GM23338 (cell line): ENCODE results near the gene CSH2.
"Not testable (repeated sequence)": the region's sequence is repeated elsewhere in the genome, so short reads cannot be mapped to it uniquely, and the experiment has no call there.

ENCODE experiments used
- CREB1 ChIP-seq: fragments of 250-450 bp; sonication (Bioruptor Pico); IDR thresholded peaks from 2 replicates; pipeline ENCODE4 v1.5.0; 2020; ENCODE audit warnings: low read depth, mild to moderate bottlenecking, moderate library complexity
- EZH2 ChIP-seq: fragments of 200-600 bp; sonication (generic); IDR thresholded peaks from one replicate; pipeline ENCODE4 v1.8.0; 2017; ENCODE audit warnings: antibody characterized with exemption, mild to moderate bottlenecking, low read depth; ENCODE audit not compliant: unreplicated experiment
- EZH2phosphoT487 ChIP-seq: fragments of 200-600 bp; sonication (generic); IDR thresholded peaks from one replicate; pipeline ENCODE4 v1.8.1; 2018; ENCODE audit warnings: antibody characterized with exemption; ENCODE audit not compliant: unreplicated experiment
- JUNB ChIP-seq: IDR thresholded peaks from one replicate; pipeline ENCODE4 v1.6.1; 2016; ENCODE audit warnings: antibody characterized with exemption; ENCODE audit not compliant: unreplicated experiment
- NANOG ChIP-seq: IDR thresholded peaks from 2 replicates; pipeline ENCODE4 v1.6.1; 2016; ENCODE audit warnings: antibody characterized with exemption, borderline replicate concordance
- POLR2AphosphoS5 ChIP-seq: IDR thresholded peaks from 2 replicates; pipeline ENCODE4 v1.6.1; 2016; ENCODE audit warnings: antibody characterized with exemption, low read depth
- ZNF114 ChIP-seq: fragments of 250-450 bp; sonication (Bioruptor Pico); IDR thresholded peaks from 2 replicates; pipeline ENCODE4 v1.5.0; 2020; ENCODE audit warnings: mild to moderate bottlenecking, moderate library complexity
- TF ChIP-seq, protein P1 (sequence below), 2 experiments: fragments of 200-600 bp in 1 of 2; sonication (generic) in 1 of 2; conservative IDR thresholded peaks; 2 replicates each; pipeline versions ENCODE4 v1.5.1 to v1.6.1; 2016 to 2017; ENCODE audit warnings: antibody characterized with exemption in 2 of 2, low read depth in 2 of 2, mild to moderate bottlenecking in 2 of 2, moderate library complexity in 1 of 2
- TF ChIP-seq, protein P2 (sequence below): IDR thresholded peaks from one replicate; pipeline ENCODE4 v1.6.1; 2018; ENCODE audit warnings: antibody characterized with exemption; ENCODE audit not compliant: unreplicated experiment
- TF ChIP-seq, protein P3 (sequence below): IDR thresholded peaks from 2 replicates; pipeline ENCODE4 v1.6.1; 2016; ENCODE audit warnings: antibody characterized with exemption

DNA sequence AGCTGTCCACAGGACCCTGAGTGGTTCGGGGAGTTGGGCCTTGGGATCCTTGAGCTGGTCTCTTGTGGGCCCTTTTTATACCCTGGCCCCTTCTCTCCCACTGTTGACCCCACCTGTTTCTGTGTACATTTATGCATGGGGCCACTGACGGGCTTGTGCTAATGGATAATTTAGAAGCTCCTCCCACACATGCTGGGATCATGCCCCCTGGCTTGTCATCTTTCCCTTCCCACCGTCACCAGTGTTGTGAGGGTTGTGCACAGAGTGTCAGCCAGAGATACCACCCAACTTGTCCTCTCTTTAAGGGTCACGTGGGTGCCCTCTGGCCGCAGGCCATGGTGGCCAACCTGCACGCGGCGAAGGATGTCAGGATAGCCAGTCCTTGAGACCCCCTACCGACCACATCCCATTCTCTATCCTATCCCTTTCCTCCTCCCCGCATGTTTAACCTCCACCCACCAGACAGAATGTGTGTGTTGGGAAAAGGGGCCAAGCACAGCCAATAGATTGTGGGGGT is 45.4 kb upstream of the CSH2 start, which contains the start of gene GH1:
- TF ChIP-seq, protein P1, sequence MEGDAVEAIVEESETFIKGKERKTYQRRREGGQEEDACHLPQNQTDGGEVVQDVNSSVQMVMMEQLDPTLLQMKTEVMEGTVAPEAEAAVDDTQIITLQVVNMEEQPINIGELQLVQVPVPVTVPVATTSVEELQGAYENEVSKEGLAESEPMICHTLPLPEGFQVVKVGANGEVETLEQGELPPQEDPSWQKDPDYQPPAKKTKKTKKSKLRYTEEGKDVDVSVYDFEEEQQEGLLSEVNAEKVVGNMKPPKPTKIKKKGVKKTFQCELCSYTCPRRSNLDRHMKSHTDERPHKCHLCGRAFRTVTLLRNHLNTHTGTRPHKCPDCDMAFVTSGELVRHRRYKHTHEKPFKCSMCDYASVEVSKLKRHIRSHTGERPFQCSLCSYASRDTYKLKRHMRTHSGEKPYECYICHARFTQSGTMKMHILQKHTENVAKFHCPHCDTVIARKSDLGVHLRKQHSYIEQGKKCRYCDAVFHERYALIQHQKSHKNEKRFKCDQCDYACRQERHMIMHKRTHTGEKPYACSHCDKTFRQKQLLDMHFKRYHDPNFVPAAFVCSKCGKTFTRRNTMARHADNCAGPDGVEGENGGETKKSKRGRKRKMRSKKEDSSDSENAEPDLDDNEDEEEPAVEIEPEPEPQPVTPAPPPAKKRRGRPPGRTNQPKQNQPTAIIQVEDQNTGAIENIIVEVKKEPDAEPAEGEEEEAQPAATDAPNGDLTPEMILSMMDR (conservative IDR thresholded peaks at IDR 0.05; ENCODE audit: low read depth in 2 of 2): not testable (repeated sequence)
- not testable (repeated sequence) for TF ChIP-seq NANOG; EZH2; JUNB; CREB1 (CRISPR knock-in tag); EZH2phosphoT487; POLR2AphosphoS5; ZNF114 (CRISPR knock-in tag)
- TF ChIP-seq, protein P2, sequence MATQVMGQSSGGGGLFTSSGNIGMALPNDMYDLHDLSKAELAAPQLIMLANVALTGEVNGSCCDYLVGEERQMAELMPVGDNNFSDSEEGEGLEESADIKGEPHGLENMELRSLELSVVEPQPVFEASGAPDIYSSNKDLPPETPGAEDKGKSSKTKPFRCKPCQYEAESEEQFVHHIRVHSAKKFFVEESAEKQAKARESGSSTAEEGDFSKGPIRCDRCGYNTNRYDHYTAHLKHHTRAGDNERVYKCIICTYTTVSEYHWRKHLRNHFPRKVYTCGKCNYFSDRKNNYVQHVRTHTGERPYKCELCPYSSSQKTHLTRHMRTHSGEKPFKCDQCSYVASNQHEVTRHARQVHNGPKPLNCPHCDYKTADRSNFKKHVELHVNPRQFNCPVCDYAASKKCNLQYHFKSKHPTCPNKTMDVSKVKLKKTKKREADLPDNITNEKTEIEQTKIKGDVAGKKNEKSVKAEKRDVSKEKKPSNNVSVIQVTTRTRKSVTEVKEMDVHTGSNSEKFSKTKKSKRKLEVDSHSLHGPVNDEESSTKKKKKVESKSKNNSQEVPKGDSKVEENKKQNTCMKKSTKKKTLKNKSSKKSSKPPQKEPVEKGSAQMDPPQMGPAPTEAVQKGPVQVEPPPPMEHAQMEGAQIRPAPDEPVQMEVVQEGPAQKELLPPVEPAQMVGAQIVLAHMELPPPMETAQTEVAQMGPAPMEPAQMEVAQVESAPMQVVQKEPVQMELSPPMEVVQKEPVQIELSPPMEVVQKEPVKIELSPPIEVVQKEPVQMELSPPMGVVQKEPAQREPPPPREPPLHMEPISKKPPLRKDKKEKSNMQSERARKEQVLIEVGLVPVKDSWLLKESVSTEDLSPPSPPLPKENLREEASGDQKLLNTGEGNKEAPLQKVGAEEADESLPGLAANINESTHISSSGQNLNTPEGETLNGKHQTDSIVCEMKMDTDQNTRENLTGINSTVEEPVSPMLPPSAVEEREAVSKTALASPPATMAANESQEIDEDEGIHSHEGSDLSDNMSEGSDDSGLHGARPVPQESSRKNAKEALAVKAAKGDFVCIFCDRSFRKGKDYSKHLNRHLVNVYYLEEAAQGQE: not testable (repeated sequence)
- TF ChIP-seq, protein P3, sequence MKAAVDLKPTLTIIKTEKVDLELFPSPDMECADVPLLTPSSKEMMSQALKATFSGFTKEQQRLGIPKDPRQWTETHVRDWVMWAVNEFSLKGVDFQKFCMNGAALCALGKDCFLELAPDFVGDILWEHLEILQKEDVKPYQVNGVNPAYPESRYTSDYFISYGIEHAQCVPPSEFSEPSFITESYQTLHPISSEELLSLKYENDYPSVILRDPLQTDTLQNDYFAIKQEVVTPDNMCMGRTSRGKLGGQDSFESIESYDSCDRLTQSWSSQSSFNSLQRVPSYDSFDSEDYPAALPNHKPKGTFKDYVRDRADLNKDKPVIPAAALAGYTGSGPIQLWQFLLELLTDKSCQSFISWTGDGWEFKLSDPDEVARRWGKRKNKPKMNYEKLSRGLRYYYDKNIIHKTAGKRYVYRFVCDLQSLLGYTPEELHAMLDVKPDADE: not testable (repeated sequence)
